Measurements from ENCODE around the gene ENPP6.
A peak's percentile ranks its signal among the peaks of the same experiment; 100 is the strongest.
"Not testable (repeated sequence)": the region's sequence is repeated elsewhere in the genome, so short reads cannot be mapped to it uniquely, and the experiment has no call there.

Gene ENPP6

GRCh38 chr4:184147858-184148737 is 69.6 kb downstream of the ENPP6 start:
- DNase-seq: peak; percentile 3 to 50

GRCh38 chr4:184146951-184147350 is 70.7 kb downstream of the ENPP6 start:
- no peak for DNase-seq

GRCh38 chr4:184145596-184145995 is 72.1 kb downstream of the ENPP6 start:
- DNase-seq: no peak

GRCh38 chr4:184143770-184144564 is 73.7 kb downstream of the ENPP6 start:
- DNase-seq: no peak

- DNase-seq: no peak
Observed at GRCh38 chr4:184142121-184143000, 75.3 kb downstream of the ENPP6 start.

- not testable (repeated sequence) for DNase-seq
Observed at GRCh38 chr4:184140901-184141300, 76.8 kb downstream of the ENPP6 start.

GRCh38 chr4:184136525-184136924 is 81.1 kb downstream of the ENPP6 start:
- no peak for DNase-seq

- DNase-seq: no peak
Observed at GRCh38 chr4:184126800-184127199, 90.9 kb downstream of the ENPP6 start.

- no peak for DNase-seq
Observed at GRCh38 chr4:184122631-184123408, 94.9 kb downstream of the ENPP6 start.

GRCh38 chr4:184120549-184121127 is 97.0 kb downstream of the ENPP6 start:
- DNase-seq: no peak

GRCh38 chr4:184117662-184118199 is 99.9 kb downstream of the ENPP6 start:
- DNase-seq: no peak

- no peak for DNase-seq
Observed at GRCh38 chr4:184115399-184115798, 102.3 kb downstream of the ENPP6 start.

GRCh38 chr4:184114431-184114830 is 103.2 kb downstream of the ENPP6 start:
- no peak for DNase-seq

GRCh38 chr4:184112006-184112550 is 105.6 kb downstream of the ENPP6 start:
- no peak for DNase-seq

GRCh38 chr4:184111233-184111832 is 106.3 kb downstream of the ENPP6 start:
- no peak for DNase-seq

- no peak for DNase-seq
Observed at GRCh38 chr4:184110452-184111224, 107.0 kb downstream of the ENPP6 start.

- no peak for DNase-seq
Observed at GRCh38 chr4:184108006-184108501, 109.6 kb downstream of the ENPP6 start.

- DNase-seq: no peak
Observed at GRCh38 chr4:184104419-184105101, 113.1 kb downstream of the ENPP6 start.

Data from inflammatory macrophage (primary cell).